NCI-H1417 (cell line): ENCODE measurements around the gene KDELR3.
"Not testable (repeated sequence)": the region's sequence is repeated elsewhere in the genome, so short reads cannot be mapped to it uniquely, and the experiment has no call there.

ENCODE experiments used
- DNase-seq, 3 experiments: peaks; one replicate each; lab custom pipeline; 2025; lab: John Stamatoyannopoulos, UW

KDELR3 gene

DNA sequence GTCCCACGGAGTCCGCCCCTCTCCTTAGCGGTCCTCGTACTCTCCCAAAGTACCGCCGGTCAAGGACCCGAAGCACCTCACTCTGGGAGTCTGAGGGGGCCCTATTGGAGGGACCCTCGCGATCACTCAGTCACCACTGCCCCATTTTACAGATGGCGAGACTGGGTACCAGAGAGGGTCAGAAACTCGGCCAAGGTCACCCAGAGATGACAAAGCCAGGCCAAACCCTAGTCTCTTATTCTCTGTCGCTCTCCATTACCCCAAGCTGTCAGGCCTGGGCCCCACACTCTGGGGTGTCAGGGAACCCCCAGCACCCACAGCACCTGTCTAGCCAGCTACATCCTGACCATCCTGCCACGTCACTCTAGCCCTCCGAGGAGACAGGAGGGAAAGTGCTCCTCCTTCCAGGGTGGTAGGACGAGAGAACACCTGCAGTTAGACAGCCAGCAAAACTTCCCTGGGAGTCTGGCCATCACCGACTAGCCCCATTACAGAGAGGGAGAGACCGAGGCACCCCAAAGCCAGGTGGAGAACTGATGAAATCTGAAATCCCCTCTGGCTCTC lies 11.5 kb upstream of the KDELR3 start:
- no peak for DNase-seq

DNA sequence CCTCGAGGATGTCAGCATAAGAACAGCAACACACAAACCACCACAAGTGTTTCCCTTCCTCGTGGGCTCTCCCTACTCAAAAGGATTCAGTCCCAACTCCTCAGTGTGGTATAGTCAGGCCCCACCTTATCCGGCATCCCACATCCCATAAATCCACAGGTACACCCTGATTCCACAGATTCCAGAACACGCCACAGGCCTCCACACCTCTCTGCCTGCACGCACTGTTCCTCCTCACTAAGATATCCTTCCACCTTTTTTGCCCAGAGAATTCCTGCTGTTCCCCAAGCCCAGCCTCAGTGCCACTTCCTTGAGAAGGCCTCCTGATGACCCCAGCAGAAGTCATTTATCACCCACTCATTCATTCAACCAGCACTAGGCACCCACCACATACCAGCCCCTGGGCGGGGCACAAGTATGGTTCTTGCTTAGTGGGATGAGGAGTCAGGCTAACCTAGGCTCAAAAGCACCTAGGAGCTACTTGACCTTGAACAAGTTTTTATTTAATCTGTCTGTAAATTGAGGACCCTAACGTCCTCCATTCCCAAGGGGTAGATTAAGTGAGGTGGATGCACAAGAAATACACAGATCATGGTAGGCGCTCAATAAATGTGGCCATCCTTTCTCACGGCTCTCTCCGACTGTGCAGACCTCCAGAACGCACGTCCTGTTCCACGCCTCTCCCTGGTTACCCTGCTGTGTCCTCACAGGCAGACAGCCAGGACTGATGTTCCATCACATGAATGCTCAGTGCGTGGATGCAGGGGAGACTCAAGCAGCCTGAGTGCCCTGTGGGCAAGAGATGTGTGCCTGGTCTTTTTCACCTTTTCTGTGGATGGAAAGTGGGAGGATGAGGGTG lies 10.8 kb upstream of the KDELR3 start:
- no peak for DNase-seq

DNA sequence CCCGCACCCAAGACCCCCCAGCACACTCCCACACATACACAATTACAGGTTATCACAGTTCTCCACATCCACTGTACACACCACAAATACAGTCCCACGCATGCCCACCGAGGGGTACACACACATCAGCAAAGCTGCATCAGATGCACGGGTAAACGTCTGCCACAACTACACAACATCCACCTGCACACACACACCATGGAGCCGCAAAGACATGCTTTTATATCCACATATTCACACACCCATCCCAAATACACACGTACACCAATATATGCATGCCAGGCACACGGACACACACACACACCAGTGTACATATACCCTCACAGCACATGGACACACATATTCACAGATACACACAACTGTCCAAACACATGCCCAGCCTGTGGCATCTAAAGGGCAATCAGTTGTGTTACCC lies 7.5 kb upstream of the KDELR3 start:
- peak in 1 of 3 experiments; percentile 40 for DNase-seq

DNA sequence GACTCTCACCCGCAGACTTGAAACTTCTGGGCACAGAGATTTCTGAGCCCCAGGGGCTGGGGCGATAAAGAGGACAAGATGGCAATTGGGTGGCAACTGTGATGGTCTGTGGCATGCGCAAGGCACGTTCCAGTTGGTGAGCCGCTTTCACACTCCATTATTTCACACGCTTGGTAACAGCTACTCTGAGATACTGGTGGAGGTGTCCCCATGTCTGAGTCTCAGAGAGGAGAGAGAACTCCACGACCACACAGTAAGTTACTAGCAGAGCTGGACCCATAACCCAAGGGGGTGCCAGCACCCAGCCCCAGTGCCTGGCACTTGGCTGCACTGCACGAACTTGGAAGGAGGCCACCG lies 6.9 kb upstream of the KDELR3 start:
- no peak for DNase-seq

DNA sequence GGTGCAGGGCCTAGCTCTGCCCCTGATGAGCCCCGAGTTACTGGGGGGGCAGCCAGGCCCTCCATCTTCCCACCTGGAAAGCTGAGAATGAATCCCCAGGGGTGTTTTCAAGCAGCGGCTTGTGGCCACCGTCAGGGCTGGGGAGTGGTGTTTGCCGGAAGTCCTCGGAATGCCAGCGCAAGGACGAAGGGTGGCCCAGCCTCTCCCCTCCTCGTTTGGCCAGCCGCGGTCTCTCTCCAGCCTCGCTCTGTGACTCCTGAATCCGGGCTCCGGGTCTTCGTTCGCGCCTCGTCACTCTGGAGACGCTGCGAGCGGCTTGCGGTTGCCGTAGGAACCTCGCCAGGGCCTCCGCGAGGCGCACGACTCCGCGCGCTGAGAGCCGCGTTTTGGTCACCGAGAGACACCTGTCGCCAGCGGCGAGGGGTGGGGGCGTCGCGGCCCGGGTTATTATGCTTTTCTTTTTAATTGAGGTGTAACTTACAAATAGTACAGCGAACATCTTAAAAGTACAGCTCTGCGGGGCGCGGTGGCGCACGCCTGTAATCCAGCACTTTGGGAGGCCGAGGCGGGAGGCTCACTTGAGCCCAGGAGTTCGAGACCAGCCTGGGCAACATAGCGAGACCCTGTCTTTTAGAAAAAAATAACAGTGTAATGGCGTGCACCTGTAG lies 6.3 kb upstream of the KDELR3 start:
- DNase-seq, result peak; percentile 89 to 95 (median 91)

DNA sequence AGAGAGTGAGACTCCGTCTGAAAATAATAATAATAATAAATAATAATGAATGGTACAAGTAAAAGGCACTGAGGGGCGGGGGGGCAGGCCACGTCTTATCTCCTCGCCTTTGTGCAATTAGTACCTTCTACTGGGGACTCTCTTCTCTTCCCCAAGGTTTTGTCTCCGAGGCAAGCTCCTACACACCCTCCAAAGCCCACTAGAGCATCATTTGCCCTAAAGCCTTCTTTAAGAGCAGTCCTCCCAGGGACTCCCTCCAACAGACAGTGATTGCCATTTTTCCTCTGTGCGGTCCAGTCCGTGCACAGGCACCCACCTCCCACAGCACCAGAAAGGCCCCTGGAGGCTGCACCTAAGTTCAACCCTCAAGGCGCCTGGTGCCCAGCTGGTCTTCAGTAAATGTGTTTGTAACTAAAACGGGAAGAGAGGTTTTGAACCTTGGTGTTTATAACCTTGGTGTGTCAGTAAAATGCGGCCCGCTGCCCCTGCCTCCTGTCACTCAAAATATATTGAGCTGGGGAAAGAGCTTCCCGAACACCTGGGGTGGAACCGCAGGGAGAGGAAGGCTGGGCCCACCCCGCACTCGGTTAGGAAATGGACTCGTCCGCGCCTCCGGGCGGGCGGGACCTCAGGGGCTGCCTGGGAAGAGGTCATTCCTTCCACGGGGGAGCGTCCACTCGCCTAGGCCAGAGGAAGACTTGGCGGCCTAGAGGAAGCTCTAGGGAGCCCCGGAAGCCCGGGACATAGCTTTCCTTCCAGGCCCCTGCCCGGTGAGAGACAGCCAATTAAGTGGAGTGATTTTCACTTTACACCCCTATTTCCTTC lies 4.7 kb upstream of the KDELR3 start:
- DNase-seq, result peak in 1 of 3 experiments; percentile 4

DNA sequence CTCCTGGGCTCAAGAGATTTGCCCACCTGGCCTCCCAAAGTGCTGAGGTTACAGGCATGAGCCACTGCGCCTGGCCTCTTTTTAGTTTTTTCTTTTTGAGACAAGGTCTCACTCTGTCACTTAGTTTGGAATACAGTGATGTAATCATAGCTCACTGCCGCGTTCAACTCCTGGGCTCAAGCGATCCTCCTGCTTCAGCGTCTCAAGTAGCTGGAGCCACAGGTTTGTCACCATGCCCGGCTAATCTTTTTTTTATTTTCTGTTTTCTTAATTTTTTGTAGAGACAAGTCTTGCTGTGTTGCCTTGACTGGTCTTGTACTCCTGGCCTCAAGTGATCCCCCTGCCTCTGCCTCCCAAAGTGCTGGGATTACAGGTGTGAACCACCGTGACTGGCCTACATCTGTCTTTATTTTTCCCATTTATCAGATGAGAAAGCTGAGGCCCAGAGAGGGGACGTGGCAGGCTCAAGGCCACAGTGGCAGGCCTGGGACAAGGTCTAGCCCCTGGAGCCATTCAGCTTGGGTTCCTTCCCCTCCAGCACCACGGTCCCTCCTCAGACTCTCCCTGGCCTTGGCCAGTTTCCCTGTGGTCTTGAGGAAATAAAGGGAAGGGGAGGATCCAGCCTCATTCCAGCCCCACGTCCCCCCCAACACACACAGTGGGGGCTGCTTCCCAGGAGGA lies 2.8 kb upstream of the KDELR3 start:
- no peak for DNase-seq

DNA sequence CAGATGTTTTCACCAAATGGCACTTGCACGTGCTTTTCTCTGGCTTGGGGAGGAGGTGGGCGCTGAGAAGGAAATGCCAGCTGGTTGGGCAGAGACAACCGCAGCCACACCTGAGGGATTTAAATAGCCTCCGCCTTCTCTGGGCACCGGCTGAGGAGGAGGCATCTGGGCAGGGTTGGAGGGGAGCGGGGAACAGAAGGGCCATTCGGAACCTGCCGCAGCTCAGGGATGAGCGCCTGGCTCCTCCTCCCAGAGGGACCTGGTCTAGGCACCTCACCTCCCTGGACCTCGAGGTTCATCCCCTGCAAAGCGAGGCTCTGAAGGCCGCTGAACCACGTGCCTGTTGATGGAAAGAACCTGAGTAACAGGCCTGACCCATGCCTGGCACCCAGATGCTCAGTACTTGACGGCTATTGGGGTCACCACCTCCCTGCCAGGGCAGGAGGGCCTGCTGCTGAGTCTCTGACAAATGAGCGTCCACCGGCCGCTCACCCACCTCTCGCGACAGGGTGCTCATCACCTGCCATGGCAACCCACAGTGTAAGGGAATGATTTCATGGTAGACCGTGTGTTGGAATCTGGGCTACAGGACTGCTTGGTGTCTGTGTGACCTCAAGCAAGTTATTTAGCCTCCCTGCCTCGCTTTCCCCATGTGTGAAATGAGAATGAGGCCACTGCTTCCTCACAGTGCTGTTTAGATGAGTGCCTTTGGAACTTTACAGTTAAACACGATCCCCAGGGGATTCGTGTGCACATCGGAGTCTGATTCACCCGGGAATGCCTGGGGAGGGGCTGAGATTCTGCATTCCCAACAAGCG lies 2.0 kb upstream of the KDELR3 start:
- no peak for DNase-seq

DNA sequence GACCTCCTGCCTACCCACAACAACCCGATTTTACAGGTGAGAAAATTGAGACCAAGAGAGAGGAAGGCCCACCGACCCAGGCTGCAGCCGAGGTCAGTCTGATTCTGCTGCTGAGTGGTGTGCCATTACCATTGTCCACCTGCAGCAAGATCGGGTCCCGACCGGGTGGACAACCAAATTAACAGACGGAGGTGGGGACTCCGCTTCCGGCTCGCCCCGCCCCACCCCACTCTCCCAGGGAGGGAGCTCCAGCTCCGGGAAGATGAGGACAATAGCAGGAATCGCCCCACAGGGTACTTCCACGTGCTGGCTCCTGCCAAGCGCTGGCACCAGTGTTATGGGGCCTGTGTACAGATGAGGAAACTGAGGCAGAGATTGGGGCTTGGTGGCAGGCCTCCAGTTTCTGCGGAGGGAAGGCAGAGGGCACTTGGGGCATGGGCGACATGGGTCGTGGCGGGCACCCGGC lies 425 bp upstream of the KDELR3 start:
- DNase-seq, result no peak

DNA sequence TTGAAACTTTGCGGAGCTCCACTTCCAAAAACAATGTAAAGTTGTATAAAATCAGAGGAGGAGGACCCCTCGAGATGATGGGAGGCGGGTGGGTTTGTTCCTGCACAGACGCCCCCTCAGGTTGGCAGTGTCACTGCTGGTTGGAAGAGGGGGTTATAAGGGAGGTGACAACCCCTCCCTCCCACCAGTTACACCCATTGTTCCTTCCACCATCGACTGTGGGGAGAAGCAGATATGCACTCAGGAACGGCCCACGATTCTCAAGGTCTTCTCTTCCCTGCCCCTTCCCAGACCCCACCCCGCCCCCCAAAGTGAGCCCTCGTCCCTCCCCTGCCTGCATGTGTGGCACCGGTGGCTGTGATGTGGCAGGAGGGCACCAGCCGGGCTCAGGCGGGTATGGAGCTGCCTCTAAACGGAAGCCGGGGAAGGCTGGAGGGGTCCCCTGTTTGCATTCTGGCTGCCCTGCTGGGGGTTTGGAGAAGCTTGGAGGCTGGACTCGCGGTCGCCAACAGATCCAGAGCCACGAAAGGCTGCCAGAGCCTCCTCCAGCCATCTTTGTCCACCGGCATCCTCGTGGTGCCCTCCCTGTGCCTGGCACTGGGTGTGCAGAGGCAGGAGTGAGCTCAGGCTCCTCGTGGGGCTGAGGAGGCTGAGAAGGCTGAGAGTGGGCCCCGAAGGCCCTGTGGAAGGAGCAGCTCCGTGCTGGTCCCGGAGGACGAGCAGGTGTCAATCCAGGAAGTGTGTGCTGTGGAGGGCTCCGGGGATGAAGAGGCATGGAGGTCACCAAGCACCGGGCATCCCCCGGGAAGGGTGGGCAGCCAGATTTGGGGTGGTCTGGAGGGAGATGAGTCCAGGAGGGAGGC lies 778 bp downstream of the KDELR3 start:
- DNase-seq, result no peak

DNA sequence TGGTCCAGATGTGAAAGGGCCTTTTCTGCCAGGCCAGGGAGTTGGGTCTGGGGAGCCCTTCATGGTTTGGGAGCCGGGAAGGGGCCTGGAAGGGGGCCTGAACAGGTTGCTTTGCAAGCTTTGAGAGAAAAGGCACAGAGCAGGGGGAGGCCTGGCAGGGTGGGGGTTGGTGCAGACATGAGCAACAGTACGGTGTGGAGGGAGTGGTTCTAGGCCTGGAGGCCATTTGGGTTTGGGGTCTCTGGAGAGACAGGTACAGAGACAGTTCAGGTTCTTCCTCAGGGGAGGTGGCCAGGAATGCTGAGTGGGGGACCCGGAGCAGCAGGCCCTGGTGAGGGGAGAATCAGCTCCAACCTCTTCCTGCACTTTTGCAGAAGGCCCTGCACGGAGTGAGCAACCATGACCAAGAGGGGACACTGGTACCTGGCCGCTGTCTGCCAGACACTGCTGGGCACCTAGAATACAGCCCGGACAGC lies 1.4 kb downstream of the KDELR3 start:
- no peak for DNase-seq

DNA sequence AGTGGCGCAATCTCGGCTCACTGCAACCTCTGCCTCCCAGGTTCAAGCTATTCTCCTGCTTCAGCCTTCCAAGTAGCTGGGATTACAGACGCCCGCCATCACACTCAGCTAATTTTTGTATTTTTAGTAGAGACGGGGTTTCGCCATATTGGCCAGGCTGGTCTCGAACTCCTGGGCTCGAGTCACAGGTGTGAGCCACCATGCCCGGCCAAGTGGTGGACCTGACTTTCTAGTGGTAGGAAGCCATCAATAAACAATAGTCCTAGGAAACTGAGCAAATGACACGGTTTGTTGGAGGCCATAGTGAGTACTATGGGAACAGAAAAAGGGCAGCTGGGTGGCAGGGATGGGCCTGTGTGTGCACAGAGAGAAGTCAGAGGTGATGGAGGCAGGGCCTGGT lies 2.3 kb downstream of the KDELR3 start:
- not testable (repeated sequence) for DNase-seq

DNA sequence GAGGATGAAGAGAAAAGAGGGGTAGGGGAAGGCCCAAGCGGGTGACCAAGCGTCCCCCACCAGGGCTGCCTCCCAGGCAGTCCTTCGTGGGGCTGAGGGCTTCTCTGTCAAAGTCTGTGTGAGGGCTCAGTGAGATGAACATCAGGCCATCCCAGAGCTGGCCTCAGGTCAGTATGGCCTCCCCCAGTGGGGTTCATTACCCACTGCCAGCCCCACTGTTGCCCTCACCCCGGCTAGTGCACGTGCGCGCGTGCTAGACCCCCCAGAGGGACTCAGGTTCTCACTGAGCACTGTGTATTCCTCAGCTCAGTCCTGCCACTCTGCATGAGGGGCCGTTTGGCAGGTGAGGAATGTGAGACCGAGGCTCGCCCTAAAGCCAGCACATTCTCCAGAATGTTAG lies 3.3 kb downstream of the KDELR3 start:
- DNase-seq, result no peak

DNA sequence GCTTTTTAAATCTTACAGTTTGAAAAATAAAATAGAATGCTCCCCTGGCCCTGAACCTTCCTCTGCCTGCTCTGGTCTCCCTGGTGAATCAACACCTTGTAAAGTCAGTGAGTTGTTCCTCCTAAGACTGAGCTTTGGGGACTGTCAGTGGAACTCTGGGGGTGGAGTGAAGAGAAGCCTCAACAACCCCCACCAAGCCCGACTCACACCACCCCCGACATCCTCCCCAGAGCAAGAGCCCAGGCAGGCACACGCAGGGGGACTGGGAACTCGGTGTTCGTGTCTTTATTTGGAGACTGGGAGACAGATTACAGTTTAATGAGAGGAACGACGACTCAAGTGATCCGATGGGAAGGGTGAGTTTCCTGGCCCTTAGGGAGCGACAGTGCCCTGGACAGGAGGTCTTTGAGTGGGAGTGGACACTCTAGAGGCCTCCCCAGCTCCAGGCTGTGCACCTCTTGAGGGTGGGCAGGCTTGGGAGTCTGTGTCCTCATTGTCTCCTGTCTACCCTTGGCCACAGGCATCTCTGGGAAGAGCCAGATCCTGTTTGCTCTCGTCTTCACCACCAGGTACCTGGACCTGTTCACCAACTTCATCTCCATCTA lies 6.2 kb downstream of the KDELR3 start:
- DNase-seq, result no peak

DNA sequence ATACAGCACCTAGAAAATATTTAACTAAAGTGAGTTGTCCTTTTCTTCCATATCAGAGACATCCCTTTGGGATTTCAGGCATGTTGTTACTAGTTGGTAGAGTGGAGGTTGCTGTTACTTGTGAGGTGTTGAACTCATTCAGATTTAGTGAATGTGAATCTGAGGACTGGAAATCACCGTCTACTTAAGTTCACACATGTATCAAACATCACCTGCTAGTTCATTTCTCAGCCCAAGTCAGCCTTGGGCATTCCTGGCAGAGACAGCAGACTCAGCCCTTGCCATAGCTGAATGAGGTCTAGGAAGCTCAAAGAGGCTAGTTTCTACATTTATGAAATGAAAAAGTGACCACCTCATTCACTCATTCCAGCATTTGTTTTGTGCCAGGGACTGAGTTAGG lies 9.7 kb downstream of the KDELR3 start:
- DNase-seq, result no peak

DNA sequence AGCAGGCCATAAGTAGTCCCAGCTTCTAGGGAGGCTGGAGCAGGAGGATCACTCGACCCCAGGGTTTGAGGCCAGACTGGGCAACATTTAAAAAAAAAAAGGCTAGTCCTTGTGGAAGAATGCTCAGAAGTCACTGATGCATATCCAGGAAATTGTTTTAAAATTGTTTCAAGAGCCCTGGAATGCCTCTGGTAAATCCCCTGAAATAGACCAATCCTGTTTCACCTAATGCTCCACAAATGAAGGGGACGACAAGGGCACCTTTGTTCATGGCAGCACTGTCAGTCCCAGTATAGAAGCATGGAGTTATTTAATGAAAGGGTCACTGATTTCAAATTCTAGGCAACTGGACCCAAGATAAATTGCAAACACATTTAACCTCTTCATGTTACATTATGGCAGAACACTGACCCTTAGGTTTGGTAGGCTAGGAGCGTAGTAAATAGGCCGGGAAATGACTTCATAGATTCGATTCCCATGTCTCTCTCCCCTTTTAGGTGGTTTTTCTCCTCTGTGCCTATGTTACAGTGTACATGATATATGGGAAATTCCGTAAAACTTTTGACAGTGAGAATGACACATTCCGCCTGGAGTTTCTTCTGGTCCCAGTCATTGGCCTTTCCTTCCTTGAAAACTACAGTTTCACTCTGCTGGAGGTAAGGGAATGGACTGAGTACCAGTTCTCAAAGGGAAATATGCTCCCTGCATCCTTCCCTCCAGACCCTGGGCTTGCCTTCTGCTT lies 11.4 kb downstream of the KDELR3 start:
- DNase-seq, result no peak

DNA sequence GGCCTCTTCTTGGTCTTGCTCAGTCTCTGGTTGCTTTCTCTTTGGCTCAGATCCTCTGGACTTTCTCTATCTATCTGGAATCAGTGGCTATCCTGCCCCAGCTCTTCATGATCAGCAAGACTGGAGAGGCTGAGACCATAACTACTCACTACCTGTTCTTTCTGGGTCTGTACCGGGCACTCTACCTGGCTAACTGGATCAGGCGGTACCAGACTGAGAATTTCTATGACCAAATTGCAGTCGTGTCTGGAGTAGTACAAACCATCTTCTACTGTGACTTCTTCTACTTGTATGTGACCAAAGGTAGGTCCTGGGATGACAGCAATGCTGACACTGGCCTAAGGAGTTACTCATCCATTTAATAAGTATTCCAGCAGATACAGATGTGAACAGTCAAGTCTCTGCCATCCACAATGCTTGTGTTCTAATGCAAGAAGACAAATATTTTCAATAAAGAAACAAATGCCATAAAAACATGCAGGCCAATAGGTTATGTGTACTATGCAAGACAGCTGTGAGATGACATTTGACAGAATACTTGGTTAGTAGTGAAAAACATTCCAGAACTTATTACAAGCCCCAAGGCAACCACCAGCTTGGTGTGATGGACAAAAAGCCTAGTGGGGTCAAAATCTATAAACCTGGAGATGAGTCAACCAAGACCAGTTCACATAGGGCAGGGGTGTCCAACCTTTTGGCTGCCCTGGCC lies 13.4 kb downstream of the KDELR3 start:
- DNase-seq, result no peak

DNA sequence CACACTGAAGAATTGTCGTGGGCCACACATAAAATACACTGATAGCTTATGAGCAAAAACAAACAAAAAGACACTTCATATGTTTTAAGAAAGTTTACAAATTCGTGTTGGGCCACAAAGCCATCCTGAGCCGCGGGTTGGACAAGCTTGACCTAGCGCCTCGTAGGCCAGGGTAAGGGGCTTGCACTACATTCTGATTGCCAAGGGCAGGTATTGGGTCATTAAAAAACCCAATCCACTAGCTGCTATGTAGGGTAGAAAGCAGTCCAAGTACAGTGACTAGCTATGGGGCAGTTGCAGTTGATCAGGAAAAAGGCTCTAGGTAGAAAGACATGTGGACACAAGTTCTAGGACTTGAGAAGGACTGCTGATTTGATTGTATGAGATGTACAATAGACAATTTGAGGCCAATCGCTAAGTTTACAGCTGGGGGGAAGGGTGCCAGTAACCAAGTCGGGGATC lies 14.0 kb downstream of the KDELR3 start:
- DNase-seq, result no peak
